Left renal cortex interstitium (tissue), 4 donors: ENCODE results near the gene TXNRD2. TPM values are rescaled to one million over a fixed set of nuclear protein-coding genes. Genes with fewer than 3 reads are reported as not detected.

ENCODE experiments used
- DNase-seq, 4 donors: peaks; one replicate each; pipeline ENCODE4 v3.0.0-alpha.2; 2013; ENCODE audit warnings: low read depth in 4 of 4, low spot score in 2 of 4, missing footprints in 1 of 4
- polyA plus RNA-seq, 4 donors: library from polyadenylated mRNA; unstranded; fragments of 120-200 nt; gene quantifications; one replicate each; pipeline ENCODE4 v1.2.1, GENCODE V29; 2013; ENCODE audit not compliant: insufficient read length in 4 of 4

TXNRD2 gene
- polyA plus RNA-seq: 10 to 100 TPM; 23.0 to 35.8 (median 29.3) TPM

- no peak for DNase-seq
Measured at GRCh38 chr22:19941365-19942082, at the start of gene TXNRD2, which contains the start of gene COMT. TXNRD2 (minus strand) TSS chr22:19941818; CDS start chr22:19941803, 15 bp downstream. COMT (plus strand) TSS chr22:19941772; CDS start chr22:19962527, 20,755 bp downstream.

GRCh38 chr22:19991395-19991644 is 49.7 kb upstream of the TXNRD2 start:
- DNase-seq: no peak

GRCh38 chr22:19990609-19991394 is 49.2 kb upstream of the TXNRD2 start:
- no peak for DNase-seq

GRCh38 chr22:19990188-19990587 is 48.6 kb upstream of the TXNRD2 start:
- DNase-seq: no peak

- DNase-seq: no peak
Measured at GRCh38 chr22:19989725-19990067, 48.1 kb upstream of the TXNRD2 start.

- no peak for DNase-seq
Measured at GRCh38 chr22:19988965-19989724, 47.5 kb upstream of the TXNRD2 start.

GRCh38 chr22:19988331-19988808 is 46.8 kb upstream of the TXNRD2 start:
- no peak for DNase-seq

- peak in 1 of 4 donors; percentile 23 for DNase-seq
Measured at GRCh38 chr22:19987394-19988306, 46.0 kb upstream of the TXNRD2 start.

- peak in 1 of 4 donors; percentile 61 for DNase-seq
Measured at GRCh38 chr22:19986410-19987341, 45.1 kb upstream of the TXNRD2 start.

GRCh38 chr22:19986011-19986409 is 44.4 kb upstream of the TXNRD2 start:
- DNase-seq: no peak

- no peak for DNase-seq
Measured at GRCh38 chr22:19984851-19985811, 43.5 kb upstream of the TXNRD2 start.

GRCh38 chr22:19984201-19984753 is 42.7 kb upstream of the TXNRD2 start:
- DNase-seq: no peak

- DNase-seq: no peak
Measured at GRCh38 chr22:19983741-19984140, 42.1 kb upstream of the TXNRD2 start.

GRCh38 chr22:19982991-19983578 is 41.5 kb upstream of the TXNRD2 start:
- DNase-seq: no peak

- DNase-seq: no peak
Measured at GRCh38 chr22:19981961-19982920, 40.6 kb upstream of the TXNRD2 start.
